DMS 273 (cell line): ENCODE results near the gene ATP8A1.
"Not testable (repeated sequence)": the region's sequence is repeated elsewhere in the genome, so short reads cannot be mapped to it uniquely, and the experiment has no call there.

Experiments used
- DNase-seq: peaks from one replicate; lab custom pipeline; 2025; ENCODE audit not compliant: unreplicated experiment; lab: John Stamatoyannopoulos, UW

The ATP8A1 gene

DNA sequence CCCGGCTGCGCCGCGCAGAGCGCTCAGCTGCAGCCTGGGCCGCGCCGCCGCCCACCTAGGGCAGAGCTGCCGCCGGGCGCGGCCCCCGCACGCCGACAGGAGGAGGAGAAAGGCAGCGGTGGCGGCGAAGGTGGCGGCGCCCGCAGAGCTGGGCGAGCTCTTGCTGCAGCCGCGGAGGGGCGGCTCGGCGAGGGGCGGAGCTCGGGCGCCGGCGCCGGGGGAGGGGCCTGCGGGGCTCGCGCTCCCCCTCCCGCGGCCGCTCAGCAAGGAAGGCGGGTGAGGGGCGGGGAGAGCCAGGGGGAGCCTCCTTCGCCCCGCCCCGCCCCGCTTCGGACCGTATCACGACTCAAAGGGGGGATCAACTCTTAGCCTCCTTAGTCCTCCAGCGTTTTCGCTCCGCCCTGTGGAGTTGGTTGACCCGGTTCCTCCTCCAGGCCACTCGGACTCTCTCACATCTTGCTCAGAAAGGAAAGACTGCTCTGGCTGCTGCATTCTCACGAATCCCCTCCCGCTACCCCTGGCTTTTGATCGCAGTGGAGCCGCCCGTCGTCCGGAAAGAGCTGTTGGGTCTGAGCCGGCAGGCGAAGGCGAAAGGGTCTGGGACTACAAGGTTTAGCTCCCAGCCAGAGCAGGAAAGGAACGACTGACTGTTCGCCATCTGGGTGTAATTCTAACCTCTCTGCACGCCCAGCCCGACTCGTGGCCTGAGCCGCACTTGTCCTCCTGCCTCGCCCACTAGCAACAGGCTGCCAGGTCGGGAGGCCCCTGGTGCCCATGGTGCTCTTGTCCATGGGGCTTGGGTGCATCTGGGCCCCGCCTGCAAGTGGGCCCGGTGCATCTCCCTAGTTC, at the start of gene ATP8A1:
Gene ATP8A1, minus strand, starts transcription at position 162 of the 849 bp plus-strand sequence. CDS start 232 bp downstream, outside the sequence.
- peak; percentile 95 for DNase-seq

DNA sequence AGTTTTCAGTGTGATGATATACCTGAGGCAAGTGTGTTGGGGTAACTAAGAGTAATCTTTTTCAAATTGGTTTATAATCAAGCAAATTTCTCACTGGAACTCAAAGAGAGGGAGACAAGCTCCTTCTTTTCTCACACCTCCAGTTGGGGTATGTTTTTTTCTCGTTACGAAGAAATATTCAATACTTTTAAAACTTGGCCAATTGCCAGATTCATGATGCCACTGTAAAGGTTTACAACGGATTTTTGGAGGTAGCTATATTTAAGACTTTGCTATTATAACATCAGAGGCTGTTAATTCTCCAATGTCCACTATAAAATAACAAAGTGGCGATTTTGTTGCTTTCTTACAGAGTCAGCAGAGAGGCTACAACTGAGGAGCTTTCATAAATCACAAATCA, 49.2 kb upstream of the ATP8A1 start:
- no peak for DNase-seq

DNA sequence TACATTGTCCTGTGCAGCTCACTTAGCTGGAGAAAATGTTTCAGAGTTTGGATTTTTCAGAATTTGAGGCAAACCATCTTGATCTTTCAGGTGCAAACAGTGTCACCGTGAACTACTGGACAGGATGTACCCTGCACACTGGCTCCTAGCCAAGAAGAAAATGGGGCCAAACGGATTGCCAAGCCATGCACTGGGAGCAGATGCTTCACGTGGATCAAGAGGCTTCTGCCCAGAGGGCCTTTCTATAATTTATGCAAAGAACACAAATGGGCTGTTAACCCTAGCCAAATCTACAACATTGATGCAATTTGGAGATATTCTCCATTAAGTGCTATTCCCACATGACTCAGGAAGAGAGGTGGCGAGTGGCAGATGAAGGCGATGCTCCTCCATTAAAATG, 46.9 kb upstream of the ATP8A1 start:
- DNase-seq = peak; percentile 44

DNA sequence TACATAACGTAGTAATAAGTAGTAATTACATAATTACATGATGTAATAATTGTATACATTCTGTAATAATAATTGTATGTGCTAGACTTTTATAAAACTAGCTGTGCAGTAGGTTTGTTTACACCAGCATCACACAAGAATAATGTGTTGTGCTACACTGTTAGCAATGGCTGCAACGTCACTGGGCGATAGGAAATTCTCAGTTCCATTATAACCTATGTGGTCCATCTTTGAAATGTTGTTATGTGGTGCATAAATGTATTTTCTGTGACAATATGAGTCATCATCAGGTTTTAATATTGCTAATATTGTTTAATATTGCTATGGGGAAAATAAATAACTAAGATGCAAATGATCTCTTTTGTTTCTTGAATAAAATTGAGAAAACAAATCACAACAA, 46.0 kb upstream of the ATP8A1 start:
- DNase-seq = no peak

DNA sequence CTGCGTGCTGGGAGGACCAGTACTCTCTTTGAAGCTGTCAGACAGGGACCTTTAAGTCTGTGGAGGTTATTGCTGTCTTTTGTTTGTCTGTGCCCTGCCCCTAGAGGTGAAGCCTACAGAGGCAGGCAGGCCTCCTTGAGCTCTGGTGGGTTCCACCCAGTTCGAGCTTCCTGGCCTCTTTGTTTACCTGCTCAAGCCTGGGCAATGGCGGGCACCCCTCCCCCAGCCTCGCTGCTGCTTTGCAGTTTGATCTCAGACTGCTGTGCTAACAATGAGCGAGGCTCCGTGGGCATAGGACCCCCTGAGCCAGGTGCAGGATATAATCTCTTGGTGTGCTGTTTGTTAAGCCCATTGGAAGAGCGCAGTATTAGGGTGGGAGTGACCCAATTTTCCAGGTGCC, 44.9 kb upstream of the ATP8A1 start:
- DNase-seq = not testable (repeated sequence)

DNA sequence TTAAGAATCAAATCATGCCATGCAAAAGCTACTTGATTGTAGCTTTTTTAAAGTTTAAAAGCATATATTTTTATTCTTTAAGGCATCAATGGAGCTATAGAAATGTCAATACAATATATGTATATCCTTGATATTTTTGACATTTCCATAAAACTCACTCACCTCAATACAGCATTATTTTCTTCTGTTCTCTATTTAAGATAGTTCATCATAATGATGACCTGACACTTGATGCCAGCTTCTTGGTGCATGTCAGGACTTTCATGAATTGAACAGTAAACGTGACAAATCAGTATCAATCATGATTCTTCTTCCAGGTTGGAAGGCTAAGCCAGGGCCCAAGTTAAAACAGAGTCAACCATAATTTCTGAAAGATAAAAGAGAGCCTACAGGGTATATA, 33.6 kb upstream of the ATP8A1 start:
- DNase-seq = no peak

DNA sequence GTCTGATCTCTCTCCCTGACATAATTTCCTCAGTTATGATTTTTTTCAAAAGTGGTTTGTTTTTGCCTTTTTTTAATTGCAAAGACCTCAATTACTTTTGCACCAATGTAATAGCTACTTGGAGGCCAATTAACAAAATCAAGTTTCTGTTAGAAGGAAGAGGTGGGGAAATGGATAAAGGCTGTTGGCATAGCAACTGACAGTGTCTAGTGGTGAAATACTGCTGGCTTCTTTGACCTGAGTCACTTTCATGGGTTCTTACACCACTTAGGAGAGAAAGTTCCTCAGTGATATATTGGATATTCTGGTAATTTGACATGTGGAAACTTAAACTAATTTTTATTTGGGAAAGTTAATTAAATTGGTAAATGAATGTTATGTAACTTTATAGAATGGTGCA, 26.5 kb upstream of the ATP8A1 start:
- DNase-seq = no peak

DNA sequence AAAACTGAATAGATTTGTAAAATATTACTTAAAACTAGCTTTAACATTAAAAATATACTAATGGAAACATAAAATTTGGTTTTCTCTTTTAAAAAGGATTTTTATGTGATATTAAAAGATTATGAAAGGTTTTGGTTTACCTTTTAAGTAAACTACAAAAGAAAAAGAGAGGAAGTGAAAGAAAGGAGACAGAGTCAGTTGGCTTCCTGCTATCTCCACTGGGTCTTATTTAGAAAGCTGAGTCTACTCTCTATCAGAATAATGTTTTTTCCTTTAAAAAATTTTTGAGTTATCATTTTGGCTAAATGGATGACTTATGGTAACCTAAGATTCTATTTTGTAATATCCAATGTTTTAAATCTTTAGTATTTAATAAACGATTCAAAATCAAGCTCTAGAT, 21.6 kb upstream of the ATP8A1 start:
- no peak for DNase-seq

DNA sequence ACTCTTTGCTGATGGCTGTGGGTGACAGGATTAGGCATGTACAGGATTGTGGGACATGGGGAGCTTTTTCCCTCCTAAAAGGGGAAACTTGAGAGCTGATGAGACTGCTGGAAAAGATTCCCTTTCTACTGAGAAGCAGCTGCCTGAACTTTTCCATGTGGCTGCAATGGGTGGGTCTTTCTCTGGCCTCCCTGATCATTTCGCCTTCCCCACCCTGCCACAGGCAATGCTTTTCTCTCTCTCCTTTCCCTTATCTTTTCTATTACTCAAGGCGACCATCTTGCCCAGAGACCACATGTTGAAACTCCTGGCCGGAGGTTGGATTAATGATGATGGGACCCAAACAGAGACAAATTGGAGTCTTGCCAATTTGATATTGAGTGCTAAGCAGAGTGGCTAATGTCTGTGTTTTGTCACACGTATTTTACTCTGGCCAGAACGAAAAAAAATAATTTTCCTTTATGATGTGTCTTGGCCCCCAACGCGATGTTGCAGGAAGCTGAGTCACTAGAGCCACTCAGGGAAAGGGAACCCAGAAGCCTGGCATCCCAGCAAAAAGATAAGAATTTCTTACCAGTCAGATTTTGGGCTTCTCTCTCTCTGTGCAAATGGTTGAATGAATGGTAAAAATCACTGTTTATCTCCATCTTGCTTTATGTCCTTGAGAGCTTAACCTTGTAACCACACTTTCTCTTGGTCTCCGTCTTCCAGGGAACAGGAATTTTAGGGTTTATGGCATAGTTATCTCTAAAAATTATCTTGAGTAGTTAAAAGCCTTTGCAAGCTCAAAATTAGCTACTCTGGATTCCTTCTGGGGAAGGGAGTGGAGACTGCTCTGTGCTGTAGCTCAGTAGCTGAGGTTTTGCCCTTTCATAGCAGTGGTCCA, 19.4 kb upstream of the ATP8A1 start:
- no peak for DNase-seq

DNA sequence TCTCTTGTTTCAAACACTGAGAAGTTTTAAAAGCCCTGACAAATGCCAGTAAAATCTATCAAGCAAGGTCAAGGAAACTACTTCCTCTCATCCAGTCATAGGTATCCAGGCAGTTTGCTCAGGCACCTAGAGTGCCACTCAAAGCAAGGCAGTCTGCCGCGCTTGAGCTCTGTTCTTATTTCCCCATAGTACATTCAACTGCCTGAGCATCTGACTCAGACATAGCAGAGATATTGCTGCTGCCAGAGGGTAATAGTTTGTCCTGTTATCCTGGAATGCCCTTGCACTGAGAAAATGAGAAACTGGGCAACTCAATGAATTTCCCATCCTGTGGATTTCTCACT, 16.1 kb upstream of the ATP8A1 start:
- peak; percentile 3 for DNase-seq

DNA sequence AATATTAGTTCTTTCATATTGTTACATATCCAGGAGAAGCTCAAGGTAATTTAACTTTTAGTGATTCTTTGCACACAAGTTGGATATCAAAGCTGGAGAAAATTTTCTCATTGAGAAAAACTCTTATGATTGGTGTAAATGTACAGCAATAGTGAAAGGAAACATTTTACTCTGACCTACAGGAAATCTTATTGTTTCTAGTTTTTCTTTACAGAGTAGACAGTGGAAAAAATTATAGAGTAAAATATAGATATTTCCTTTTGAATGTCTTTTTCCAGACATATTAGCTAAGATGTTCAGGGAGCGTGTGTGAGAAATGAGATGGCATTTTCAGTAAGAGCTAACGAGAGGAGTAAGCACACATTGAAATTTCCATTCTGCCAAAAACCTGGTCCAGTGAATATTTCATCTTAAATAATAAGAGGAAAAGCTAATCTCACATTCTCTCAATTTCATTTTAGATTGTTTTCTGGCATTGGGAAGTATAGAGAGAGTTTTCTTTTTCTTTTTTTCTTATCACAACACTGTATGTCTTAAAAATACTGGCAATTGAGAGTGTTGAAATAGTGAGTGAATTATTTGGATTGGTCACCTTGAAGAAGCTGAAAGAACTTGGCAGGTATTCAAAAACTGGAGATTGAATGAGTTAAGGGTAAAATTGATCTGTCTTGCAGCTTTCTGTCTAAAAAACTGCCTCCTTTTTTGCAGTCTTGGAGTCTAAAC, 15.6 kb upstream of the ATP8A1 start:
- DNase-seq = no peak

DNA sequence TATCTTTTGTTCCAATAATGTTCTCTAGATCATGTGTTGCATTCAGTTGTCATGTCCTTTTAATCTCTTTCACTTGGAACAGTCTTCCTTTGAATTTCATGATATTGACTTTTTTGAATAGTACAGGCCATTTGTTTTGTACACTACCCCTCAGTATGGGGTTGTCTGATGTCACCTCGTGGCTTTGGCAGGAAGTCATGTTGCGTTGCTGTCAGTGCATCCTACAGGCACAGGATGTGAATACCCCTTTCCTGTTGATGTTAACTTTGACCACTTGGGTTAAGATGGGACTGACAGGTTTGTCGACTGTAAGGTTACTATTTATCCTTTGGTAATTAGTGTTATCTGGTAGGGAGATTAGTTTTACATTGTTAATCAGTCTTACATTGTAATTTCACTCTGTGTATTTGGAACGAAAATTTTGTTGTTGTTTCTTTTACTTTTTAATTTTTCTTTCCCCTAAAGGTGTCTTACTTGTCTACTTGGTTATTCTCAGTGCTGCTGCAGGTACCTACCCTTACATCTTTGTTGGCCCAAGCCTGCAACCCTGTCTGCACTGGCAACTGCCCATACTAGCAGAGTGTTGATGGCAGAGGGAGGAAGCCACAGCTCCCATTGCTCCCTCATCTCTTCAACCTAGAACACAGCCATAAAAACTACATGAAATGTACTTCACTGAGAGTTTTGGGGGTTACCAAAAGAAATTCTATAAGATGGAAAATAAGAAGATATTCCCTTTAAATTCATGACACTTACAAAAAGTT, 14.7 kb upstream of the ATP8A1 start:
- no peak for DNase-seq

DNA sequence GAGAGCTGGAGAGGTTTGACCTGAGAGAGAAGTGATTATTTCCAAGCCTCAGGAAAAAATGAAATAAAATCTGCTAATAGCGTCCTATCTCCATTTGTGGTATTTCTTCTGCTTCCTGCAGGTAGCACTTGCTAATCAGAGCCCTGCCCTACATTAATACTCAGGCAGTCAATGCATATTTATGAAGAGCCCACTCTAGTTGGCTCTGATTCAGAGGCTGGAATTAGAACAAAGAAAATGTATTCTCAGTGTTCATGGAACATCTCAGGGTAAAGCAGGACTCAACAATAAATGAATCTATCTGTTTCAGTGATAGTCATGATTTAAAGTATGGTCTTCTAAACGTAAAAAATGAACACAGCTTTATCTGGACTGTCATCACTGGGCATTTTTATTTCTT, 1.4 kb upstream of the ATP8A1 start:
- DNase-seq = peak; percentile 16

DNA sequence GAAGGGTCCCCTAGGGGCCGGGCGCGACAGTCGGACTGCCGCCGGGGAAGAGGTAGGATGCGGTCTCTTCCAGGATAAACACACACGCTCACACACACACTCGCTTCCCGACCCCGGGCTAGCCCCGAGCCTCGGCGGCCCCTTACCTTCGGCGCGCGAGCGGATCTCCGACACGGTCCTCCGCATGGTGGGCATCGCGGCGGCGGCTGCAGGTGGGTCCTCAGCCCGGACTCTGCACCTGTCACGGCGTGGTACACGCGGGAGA, 294 bp downstream of the ATP8A1 start:
- DNase-seq = no peak

DNA sequence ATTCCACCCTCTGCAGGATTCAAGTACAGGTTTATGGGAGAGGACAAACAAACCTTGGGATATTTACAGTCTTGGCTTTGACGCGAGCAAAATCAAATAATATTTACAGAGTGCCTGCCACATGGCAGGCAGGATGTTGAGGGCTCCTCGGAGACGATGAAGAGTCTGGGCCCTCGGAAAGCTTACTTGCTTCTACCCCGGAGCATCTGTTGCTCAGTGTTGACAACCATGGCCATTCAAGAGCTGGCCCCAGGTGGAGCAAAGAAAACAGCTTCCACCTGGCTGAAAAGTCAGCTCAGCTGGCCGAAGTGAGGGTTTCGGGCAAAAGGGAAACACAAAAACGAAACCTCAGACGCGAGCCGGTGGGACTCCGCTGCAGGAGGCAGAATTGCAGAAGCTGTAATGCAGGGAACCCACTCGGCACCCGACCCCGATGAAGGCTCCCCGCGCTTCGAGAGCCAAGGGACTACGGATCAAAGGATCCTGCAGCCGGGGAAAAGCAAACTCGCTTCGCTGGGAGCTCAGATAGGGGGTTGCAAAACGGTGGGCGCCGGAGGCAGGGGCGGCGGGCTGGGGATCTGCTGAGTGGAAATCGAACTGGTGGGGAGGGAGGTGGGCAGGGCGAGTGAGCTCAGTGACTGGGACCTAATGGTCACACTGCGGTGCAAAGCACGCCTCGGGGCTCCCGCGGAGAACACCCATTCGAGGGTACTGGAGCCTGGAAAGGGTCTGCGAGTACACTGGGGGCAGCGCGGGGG, 805 bp downstream of the ATP8A1 start:
- peak; percentile 61 for DNase-seq

DNA sequence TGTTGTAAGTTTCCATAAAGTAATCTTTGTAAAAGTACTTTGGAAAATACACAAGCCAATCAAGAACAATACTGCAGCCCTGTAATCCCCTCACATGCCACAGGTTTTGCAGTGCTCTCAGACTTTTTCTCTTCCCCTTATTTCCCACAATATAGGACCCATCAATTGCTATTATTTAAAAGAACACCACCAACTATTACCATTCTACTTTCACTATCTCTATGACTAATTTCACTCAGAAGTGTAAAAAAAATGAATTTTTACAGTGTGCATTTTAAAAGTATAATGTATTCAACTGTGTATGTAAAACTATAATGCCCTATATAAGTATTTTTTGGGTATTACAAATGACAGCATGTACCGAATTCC, 1.7 kb downstream of the ATP8A1 start:
- no peak for DNase-seq

DNA sequence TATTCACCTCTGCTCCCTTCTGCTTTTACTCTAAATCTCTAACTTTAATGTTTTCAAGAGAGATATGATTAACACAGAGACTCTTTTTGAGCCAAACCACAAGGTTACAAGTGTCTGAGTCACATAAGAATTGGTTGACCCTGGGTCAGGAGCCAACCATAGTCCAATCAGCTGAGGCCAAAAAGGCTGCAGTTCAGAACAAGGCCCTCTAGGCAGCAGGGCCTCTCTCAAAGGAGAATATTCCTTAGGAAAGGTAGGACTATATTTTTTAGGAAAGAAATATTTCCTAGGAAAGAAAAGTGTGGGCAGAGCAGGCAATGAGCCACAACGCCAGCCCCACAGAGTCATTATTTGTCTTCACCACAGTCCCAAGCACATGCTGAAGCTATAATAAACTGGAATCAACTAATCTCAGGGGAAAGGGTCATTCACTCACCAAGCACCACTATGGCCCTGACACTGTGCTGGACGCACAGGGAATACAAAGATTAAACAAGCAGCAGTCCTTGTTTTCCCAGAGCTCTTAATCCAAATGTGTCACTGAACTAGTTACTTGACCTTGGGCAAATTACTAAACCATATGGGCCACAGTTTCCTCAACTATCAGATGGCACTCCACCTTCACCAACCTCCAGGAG, 2.2 kb downstream of the ATP8A1 start:
- DNase-seq = peak; percentile 35

DNA sequence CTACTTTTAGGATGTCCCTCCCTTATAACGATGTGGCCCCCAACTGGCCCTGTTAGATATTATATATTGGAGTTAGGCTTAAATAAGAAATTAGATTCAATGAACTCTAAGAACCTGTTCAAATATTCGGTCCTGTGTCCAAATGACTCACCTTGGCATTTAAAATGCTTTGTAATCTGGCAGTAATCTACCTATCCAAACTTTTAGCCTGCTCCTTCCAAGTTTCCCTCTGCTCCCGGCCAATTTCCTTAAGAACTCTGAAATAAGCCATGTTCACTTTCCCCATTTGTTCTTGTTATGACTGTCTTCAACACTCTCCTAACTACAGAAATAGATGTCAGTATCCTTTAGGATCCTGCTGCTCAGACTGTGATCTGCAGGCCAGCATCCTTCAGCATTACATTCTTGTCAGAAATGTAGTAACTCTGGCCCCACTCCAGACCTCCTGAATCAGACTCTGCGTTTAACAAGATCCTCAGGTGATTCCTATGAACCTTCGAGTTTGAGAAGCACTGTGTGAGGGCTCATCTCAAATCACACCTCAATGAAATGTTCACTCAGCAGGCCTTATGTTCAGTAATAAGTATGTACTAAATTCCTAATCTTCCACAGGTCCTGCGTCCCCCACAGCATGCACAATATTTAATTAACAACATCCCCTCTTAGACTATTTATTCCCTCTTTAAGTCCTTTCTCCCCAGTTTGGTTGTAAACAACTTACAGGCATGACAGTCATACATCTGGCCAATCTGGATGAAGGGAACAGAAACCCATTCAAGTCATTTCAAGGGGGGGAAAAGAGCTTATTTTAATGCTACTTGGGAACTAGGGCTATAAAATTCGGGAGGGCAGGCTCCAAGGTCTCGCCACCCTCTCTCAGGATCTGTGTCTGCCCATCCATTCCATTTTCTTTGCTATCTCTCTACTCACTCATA, 3.0 kb downstream of the ATP8A1 start:
- no peak for DNase-seq
